Transverse colon (tissue), 4 donors: ENCODE results near the gene ARHGAP11A.
A peak's percentile ranks its signal among the peaks of the same experiment; 100 is the strongest.

Source experiments
- CTCF ChIP-seq, 5 experiments: fragments of 200-600 bp in 3 of 5; fragments of 450-650 bp in 2 of 5; sonication (generic) in 3 of 5; IDR thresholded peaks; 1 replicate in 2 of 5; 2 replicates in 3 of 5; pipeline ENCODE4 v1.5.1; 2016 to 2017; ENCODE audit warnings: antibody characterized with exemption in 5 of 5, inconsistent platforms in 3 of 5, mild to moderate bottlenecking in 2 of 5, moderate library complexity in 1 of 5
- EP300 ChIP-seq: sonication (generic); formaldehyde crosslinking; IDR thresholded peaks from one replicate; pipeline ENCODE4 v1.6.1; 2017; ENCODE audit warnings: antibody characterized with exemption, low read depth
- POLR2A ChIP-seq: fragments of 450-650 bp; IDR thresholded peaks from one replicate; pipeline ENCODE4 v1.6.1; 2016; ENCODE audit warnings: antibody characterized with exemption, mild to moderate bottlenecking, moderate library complexity
- POLR2AphosphoS5 ChIP-seq, 3 donors: sonication (generic); formaldehyde crosslinking; IDR thresholded peaks; one replicate each; pipeline ENCODE4 v1.6.1; 2016; ENCODE audit warnings: antibody characterized with exemption in 3 of 3

GRCh38 chr15:32651229-32651837 is 36.0 kb downstream of the ARHGAP11A start:
- TF ChIP-seq CTCF (IDR thresholded peaks at IDR 0.05) (peak; percentile 72 to 90 (median 81)), POLR2A (no peak), POLR2AphosphoS5 (IDR thresholded peaks at IDR 0.05) (no peak), EP300 (no peak)
